Loucy (cell line): Measurements from ENCODE around the gene CTNNA2.

Experiments used
- EZH2phosphoT487 ChIP-seq: fragments of 200-600 bp; IDR thresholded peaks from 2 replicates; pipeline ENCODE4 v1.6.1; 2018; ENCODE audit warnings: antibody characterized with exemption, mild to moderate bottlenecking, moderate library complexity, borderline replicate concordance
- TF ChIP-seq, protein P1 (sequence below): fragments of 200-600 bp; sonication (generic); conservative IDR thresholded peaks from 2 replicates; pipeline ENCODE4 v1.5.1; 2014; ENCODE audit warnings: mild to moderate bottlenecking, antibody characterized with exemption, low read length

DNA sequence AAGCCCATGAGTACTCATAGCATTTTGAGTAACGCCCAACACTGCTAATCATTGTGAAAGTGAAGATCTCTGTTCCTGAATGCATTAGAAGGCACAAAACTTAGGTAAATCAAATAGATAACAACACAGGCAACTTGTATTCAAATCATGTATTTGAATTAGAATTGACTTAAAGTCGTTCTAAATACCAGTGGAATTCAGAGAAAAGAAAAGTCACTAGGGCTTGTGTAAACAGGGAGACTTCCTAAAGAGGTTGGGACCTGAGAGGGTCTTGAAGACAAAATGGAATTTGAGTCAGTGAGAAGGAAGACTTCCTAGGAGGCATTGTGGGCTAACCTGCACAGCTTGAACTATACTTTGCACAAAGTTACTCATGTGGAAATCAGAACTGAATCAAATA, 127.2 kb downstream of the CTNNA2 start:
- TF ChIP-seq, protein P1, sequence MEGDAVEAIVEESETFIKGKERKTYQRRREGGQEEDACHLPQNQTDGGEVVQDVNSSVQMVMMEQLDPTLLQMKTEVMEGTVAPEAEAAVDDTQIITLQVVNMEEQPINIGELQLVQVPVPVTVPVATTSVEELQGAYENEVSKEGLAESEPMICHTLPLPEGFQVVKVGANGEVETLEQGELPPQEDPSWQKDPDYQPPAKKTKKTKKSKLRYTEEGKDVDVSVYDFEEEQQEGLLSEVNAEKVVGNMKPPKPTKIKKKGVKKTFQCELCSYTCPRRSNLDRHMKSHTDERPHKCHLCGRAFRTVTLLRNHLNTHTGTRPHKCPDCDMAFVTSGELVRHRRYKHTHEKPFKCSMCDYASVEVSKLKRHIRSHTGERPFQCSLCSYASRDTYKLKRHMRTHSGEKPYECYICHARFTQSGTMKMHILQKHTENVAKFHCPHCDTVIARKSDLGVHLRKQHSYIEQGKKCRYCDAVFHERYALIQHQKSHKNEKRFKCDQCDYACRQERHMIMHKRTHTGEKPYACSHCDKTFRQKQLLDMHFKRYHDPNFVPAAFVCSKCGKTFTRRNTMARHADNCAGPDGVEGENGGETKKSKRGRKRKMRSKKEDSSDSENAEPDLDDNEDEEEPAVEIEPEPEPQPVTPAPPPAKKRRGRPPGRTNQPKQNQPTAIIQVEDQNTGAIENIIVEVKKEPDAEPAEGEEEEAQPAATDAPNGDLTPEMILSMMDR, result no peak
- no peak for TF ChIP-seq EZH2phosphoT487
